Parathyroid adenoma (tissue), 2 donors: ENCODE data around the gene HS3ST3B1.
A peak's percentile ranks its signal among the peaks of the same experiment; 100 is the strongest.

Source experiments
- H2AFZ ChIP-seq: fragments of 300-600 bp; sonication (generic); one replicate; pipeline ENCODE4 v1.7.0; 2017; ENCODE audit warnings: antibody characterized with exemption, mild to moderate bottlenecking
- H3K27ac ChIP-seq: fragments of 300-600 bp; sonication (generic); one replicate; pipeline ENCODE4 v1.7.0; 2017
- H3K27me3 ChIP-seq: fragments of 300-600 bp; sonication (generic); one replicate; pipeline ENCODE4 v1.7.0; 2017; ENCODE audit warnings: low read length; ENCODE audit not compliant: control insufficient read depth, insufficient read depth
- H3K36me3 ChIP-seq: fragments of 300-600 bp; sonication (generic); one replicate; pipeline ENCODE4 v1.7.0; 2017; ENCODE audit warnings: low read length; ENCODE audit not compliant: control insufficient read depth, insufficient read depth
- H3K4me1 ChIP-seq: fragments of 300-600 bp; sonication (generic); one replicate; pipeline ENCODE4 v1.7.0; 2017; ENCODE audit warnings: control low read depth
- H3K4me2 ChIP-seq: fragments of 300-600 bp; sonication (generic); one replicate; pipeline ENCODE4 v1.7.0; 2017; ENCODE audit warnings: low read length
- H3K4me3 ChIP-seq: fragments of 300-600 bp; sonication (generic); one replicate; pipeline ENCODE4 v1.7.0; 2017; ENCODE audit warnings: low read depth, low read length
- H3K79me2 ChIP-seq: fragments of 300-600 bp; sonication (generic); one replicate; pipeline ENCODE4 v1.7.0; 2017; ENCODE audit warnings: control low read depth
- H3K9ac ChIP-seq: fragments of 300-600 bp; sonication (generic); one replicate; pipeline ENCODE4 v1.7.0; 2017; ENCODE audit warnings: mild to moderate bottlenecking
- H3K9me3 ChIP-seq: fragments of 300-600 bp; sonication (generic); one replicate; pipeline ENCODE4 v1.7.0; 2017; ENCODE audit warnings: low read length; ENCODE audit not compliant: control insufficient read depth
- CTCF ChIP-seq: fragments of 300-600 bp; sonication (generic); IDR thresholded peaks from one replicate; pipeline ENCODE4 v1.7.0; 2017; ENCODE audit warnings: antibody characterized with exemption, mild to moderate bottlenecking
- donor health status: primary hyperparathyroidism.

Gene HS3ST3B1

GRCh38 chr17:14298947-14299279 is 2.0 kb upstream of the HS3ST3B1 start:
- H2AFZ ChIP-seq, result no peak overlapping the region
- no peak overlapping the region for H3K4me3 ChIP-seq
- no peaks in the 10 kb centered on the region for H3K4me1 ChIP-seq
- no peaks in the 10 kb centered on the region for H3K79me2 ChIP-seq
- peaks cover 3% of the 10 kb centered on the region for H3K27me3 ChIP-seq
- H3K36me3 ChIP-seq, result no peaks in the 10 kb centered on the region
- no peak overlapping the region for H3K4me2 ChIP-seq
- H3K9me3 ChIP-seq, result no peaks in the 10 kb centered on the region
- no peak overlapping the region for H3K9ac ChIP-seq
- H3K27ac ChIP-seq, result no peak overlapping the region
- no peak for TF ChIP-seq CTCF

- no peaks in the 10 kb centered on the region for H3K36me3 ChIP-seq
- H3K27ac ChIP-seq, result no peak overlapping the region
- no peaks in the 10 kb centered on the region for H3K79me2 ChIP-seq
- H3K4me1 ChIP-seq, result no peaks in the 10 kb centered on the region
- H3K4me2 ChIP-seq, result peak overlapping the region; percentile 60
- peak overlapping the region; percentile 23 for H3K4me3 ChIP-seq
- H2AFZ ChIP-seq, result peak overlapping the region; percentile 18
- no peaks in the 10 kb centered on the region for H3K9me3 ChIP-seq
- no peak overlapping the region for H3K9ac ChIP-seq
- peaks cover 3% of the 10 kb centered on the region for H3K27me3 ChIP-seq
- TF ChIP-seq CTCF, result no peak
Observed at GRCh38 chr17:14299280-14300141, 1.4 kb upstream of the HS3ST3B1 start.

GRCh38 chr17:14301279-14302090 is 604 bp downstream of the HS3ST3B1 start:
- no peak for TF ChIP-seq CTCF
- Histone ChIP-seq H3K9me3 (no peaks in the 10 kb centered on the region), H3K4me3 (peak overlapping the region; percentile 52), H3K4me1 (no peaks in the 10 kb centered on the region), H3K9ac (no peak overlapping the region), H2AFZ (peak overlapping the region; percentile 84), H3K36me3 (no peaks in the 10 kb centered on the region), H3K4me2 (peak overlapping the region; percentile 97), H3K27ac (peak overlapping the region; percentile 21), H3K27me3 (peaks cover 5% of the 10 kb centered on the region), H3K79me2 (no peaks in the 10 kb centered on the region)

- no peaks in the 10 kb centered on the region for H3K4me1 ChIP-seq
- H3K4me2 ChIP-seq, result peak overlapping the region; percentile 97
- no peaks in the 10 kb centered on the region for H3K36me3 ChIP-seq
- peak overlapping the region; percentile 52 for H3K4me3 ChIP-seq
- no peaks in the 10 kb centered on the region for H3K9me3 ChIP-seq
- peak overlapping the region; percentile 84 for H2AFZ ChIP-seq
- no peak overlapping the region for H3K9ac ChIP-seq
- no peak overlapping the region for H3K27ac ChIP-seq
- no peaks in the 10 kb centered on the region for H3K79me2 ChIP-seq
- H3K27me3 ChIP-seq, result peaks cover 5% of the 10 kb centered on the region
- TF ChIP-seq CTCF, result no peak
Observed at GRCh38 chr17:14302091-14302430, 1.2 kb downstream of the HS3ST3B1 start.
